Skeletal muscle tissue (tissue), 4 donors: ENCODE data around the gene RHOV. TPM values are rescaled to one million over a fixed set of nuclear protein-coding genes. Genes with fewer than 3 reads are reported as not detected.
A peak's percentile ranks its signal among the peaks of the same experiment; 100 is the strongest.

Experiments used
- H3K27ac ChIP-seq: one replicate; pipeline ENCODE4 v1.7.0; 2013; ENCODE audit warnings: mild to moderate bottlenecking, low read depth, low read length, inconsistent platforms
- H3K27me3 ChIP-seq, 3 donors: one replicate each; pipeline ENCODE4 v1.7.0; 2013; ENCODE audit warnings: low read length in 3 of 3; ENCODE audit not compliant: control insufficient read depth in 3 of 3, insufficient read depth in 3 of 3
- H3K36me3 ChIP-seq, 3 donors: one replicate each; pipeline ENCODE4 v1.7.0; 2013; ENCODE audit warnings: low read length in 3 of 3; ENCODE audit not compliant: control insufficient read depth in 3 of 3, insufficient read depth in 3 of 3
- H3K4me1 ChIP-seq, 3 donors: one replicate each; pipeline ENCODE4 v1.7.0; 2013; ENCODE audit warnings: low read length in 3 of 3, mild to moderate bottlenecking in 3 of 3; ENCODE audit not compliant: control insufficient read depth in 3 of 3, insufficient read depth in 3 of 3
- H3K4me3 ChIP-seq, 3 donors: one replicate each; pipeline ENCODE4 v1.7.0; 2013; ENCODE audit warnings: low read length in 3 of 3
- H3K9ac ChIP-seq, 3 donors: one replicate each; pipeline ENCODE4 v1.7.0; 2013; ENCODE audit warnings: low read length in 3 of 3, mild to moderate bottlenecking in 3 of 3, moderate library complexity in 2 of 3, low read depth in 1 of 3
- H3K9me3 ChIP-seq, 3 donors: one replicate each; pipeline ENCODE4 v1.7.0; 2013; ENCODE audit warnings: low read length in 3 of 3; ENCODE audit not compliant: control insufficient read depth in 3 of 3
- total RNA-seq: library from RNA; depleted of rRNA; stranded (reverse); fragments of >200 nt; gene quantifications from one replicate; pipeline ENCODE4 v1.2.3, GENCODE V29; 2014
- donor health status: Osteomylitis.

RHOV gene
- total RNA-seq, 1 donor from 2014 or later = 1.0 TPM

DNA sequence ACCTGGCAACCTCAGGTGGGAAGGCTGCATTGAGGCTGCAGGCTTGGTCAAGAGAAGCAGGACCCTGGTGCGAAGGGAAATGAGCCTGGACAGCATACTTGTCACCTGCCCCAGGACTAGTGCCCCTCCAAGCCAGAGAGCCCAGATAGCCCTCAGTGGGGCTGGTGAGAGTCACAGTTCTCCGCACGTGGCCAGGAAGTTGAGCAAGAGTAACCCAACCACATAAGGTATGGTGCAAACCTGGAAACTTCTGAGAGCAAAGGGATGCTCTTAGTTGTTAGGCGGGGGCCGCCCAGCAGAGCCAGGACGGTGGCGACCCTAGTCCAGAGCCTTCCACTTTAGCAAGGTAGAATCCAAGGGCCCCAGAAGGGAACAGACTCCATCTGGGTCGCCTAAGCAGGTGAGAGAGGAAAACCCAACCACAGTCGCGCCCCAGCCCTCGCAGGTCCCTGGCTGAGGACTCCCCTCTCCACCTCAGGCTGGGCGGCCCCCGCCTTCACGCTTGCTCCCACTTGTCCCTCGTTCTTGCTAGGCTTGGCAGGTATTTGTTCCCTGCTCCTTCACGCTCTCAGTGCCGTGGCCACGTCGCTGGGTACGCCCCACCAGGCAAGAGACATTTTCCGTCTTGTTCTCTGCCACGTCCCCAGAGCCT lies 19.1 kb upstream of the RHOV start:
- Histone ChIP-seq H3K27ac (peak overlapping the region; percentile 97), H3K4me1 (peaks cover 15 to 25% (median 15%) of the 10 kb centered on the region in 3 donors), H3K36me3 (peaks cover 7 to 10% (median 8%) of the 10 kb centered on the region in 3 donors), H3K4me3 (peak overlapping the region in 2 of 3 donors; percentile 86 to 94), H3K9ac (peak overlapping the region in 2 of 3 donors; percentile 93 to 95), H3K9me3 (no peaks in the 10 kb centered on the region), H3K27me3 (no peaks in the 10 kb centered on the region)

DNA sequence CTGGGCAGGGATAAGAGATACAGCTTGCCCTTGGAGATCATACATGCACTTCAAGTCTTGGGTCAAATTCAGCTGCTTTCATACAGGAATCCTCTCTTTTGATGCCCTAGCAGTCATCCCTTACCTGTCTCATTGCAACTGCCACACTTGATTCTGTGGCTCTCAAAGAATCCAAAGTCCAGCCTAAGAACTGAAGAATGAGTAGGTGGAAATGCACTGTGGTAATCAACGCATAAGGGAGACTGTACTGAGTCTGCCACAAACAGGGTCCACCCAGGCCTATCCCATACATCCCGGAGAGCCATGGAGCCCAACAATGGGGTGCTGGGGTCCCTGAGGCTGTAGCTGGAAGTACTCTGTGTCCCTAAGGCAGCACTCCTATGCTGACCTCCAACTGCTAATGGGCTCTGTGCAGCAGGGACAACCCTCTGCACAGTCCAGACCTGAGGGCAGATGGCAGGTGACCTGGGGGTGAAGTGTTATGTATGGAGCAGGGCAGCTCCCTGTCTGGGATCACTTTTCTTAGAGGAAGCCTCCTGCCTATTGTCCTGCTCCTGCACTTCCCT lies 18.5 kb upstream of the RHOV start:
- H3K4me1 ChIP-seq = peaks cover 15 to 25% (median 15%) of the 10 kb centered on the region in 3 donors
- no peak overlapping the region for H3K4me3 ChIP-seq

DNA sequence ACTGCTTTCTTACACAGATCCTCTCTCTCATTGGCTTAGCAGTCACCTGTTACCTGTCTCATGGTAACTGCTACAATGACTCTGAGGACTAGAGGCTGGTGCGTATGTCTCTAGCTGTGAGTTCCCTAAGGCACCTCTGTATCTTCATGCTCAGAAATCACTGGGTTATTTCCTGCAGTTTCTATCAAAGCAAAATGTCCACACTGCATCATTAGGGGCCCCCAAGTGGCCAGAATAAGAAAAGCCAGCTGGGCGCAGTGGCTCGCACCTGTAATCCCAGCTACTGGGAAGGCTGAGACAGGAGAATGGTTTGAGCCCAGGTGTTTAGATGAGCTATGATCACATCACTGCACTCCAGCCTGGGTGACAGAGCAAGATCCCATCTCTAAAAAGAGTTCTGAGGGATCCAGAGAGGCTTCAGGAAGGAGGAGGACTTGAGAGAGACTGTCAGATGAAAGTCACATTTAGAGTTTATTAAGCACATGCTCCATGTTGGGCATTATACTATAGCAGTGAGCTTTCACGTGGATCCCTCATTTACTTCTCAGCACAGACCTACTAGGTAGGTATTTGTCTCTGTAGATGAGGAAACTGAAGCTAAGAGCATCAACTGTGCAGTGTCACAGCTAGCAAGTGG lies 17.9 kb upstream of the RHOV start:
- H3K27me3 ChIP-seq = no peaks in the 10 kb centered on the region
- H3K36me3 ChIP-seq = peaks cover 7 to 10% (median 8%) of the 10 kb centered on the region in 3 donors
- peaks cover 15 to 25% (median 15%) of the 10 kb centered on the region in 3 donors for H3K4me1 ChIP-seq
- no peaks in the 10 kb centered on the region for H3K9me3 ChIP-seq
- H3K4me3 ChIP-seq = no peak overlapping the region
- no peak overlapping the region for H3K9ac ChIP-seq
- H3K27ac ChIP-seq = no peak overlapping the region

More for the DNA sequence above, 18.5 kb upstream of the RHOV start:
- H3K36me3 ChIP-seq = peaks cover 7 to 10% (median 8%) of the 10 kb centered on the region in 3 donors
- no peaks in the 10 kb centered on the region for H3K27me3 ChIP-seq
- no peak overlapping the region for H3K27ac ChIP-seq
- H3K9me3 ChIP-seq = no peaks in the 10 kb centered on the region
- no peak overlapping the region for H3K9ac ChIP-seq

DNA sequence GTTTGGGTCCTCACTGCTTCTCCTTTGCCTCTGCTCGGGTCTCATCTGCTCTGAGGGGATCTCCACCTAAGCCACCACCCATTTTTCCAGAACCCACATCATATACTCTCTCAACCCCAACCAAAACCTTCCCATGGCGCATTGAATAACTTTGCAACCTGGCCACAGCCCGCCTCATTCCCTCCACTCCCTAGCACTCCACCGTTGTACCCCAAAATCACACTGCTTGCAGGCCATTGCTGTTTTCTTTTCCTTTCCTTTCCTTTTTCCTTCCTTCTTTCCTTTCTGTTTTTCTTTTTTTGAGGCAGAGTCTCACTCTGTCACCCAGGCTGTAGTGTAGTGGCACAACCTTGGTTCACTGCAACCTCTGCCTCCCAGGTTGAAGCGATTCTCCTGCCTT lies 17.1 kb upstream of the RHOV start:
- Histone ChIP-seq H3K36me3 (peaks cover 6 to 7% (median 6%) of the 10 kb centered on the region in 3 donors), H3K9ac (no peak overlapping the region), H3K9me3 (no peaks in the 10 kb centered on the region), H3K4me1 (peaks cover 15 to 25% (median 15%) of the 10 kb centered on the region in 3 donors), H3K27ac (no peak overlapping the region), H3K27me3 (no peaks in the 10 kb centered on the region), H3K4me3 (no peak overlapping the region)

DNA sequence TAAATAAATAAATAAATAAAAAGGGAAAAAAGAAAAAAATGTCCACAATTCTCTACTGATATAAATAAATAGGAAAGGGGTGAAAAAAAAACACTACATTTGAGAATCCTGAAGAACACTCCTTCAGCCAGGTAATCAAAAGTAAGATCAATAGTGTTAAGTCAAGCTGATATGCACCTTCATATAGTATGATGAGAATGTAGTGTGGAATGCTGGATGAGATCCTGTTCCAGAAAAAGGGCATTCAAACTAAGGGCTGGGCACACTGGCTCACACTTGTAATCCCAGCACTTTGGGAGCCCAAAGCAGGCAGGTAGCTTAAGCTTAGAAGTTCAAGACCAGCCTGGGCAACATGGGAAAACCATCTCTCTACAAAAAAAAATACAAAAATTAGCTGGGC lies 15.1 kb upstream of the RHOV start:
- no peaks in the 10 kb centered on the region for H3K27me3 ChIP-seq
- H3K4me3 ChIP-seq = no peak overlapping the region
- peaks cover 7 to 8% (median 7%) of the 10 kb centered on the region in 3 donors for H3K4me1 ChIP-seq
- H3K36me3 ChIP-seq = no peaks in the 10 kb centered on the region
- no peak overlapping the region for H3K27ac ChIP-seq
- no peaks in the 10 kb centered on the region for H3K9me3 ChIP-seq
- H3K9ac ChIP-seq = no peak overlapping the region

DNA sequence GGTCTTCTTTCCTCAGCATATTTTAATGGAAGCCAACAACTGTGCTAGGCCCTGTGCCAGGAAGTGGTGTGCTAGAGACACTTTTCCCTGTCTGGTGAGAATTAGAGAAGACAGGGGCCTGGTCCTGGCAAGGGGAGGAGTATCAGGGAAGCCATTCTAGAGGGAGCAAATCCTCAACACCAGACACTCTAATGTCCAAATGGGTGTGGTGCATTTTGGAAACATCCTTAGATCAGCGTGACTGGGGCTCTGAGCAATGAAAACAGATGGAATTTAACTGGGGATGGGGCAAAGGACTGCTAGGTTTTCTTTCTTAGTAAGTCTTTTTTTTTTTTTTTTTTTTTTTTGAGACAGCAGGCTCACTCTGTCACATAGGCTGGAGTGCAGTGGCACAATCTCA lies 12.6 kb upstream of the RHOV start:
- Histone ChIP-seq H3K27ac (no peak overlapping the region), H3K4me3 (no peak overlapping the region), H3K27me3 (no peaks in the 10 kb centered on the region), H3K4me1 (no peaks in the 10 kb centered on the region), H3K9ac (no peak overlapping the region), H3K36me3 (no peaks in the 10 kb centered on the region), H3K9me3 (no peaks in the 10 kb centered on the region)

DNA sequence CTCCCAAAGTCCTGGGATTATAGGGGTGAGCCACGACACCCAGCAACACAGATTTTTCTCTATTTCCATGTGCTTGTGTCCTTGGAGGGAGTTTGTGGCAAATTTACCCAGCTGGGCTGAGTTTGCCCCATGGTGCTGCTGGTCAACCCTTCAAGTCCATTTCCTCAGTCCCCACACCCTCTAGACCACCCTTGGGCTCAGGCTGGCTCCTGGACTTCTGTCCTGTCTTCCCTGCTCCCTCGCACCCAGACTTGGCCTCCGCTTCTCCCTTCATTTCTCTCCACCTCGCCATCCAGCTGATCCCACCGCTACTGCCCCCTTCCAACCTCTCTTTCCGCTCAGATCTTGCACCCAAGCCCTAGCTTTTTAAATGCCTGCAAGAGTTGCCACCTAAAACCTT lies 7.3 kb upstream of the RHOV start:
- no peaks in the 10 kb centered on the region for H3K9me3 ChIP-seq
- no peaks in the 10 kb centered on the region for H3K36me3 ChIP-seq
- H3K4me1 ChIP-seq = no peaks in the 10 kb centered on the region
- no peak overlapping the region for H3K27ac ChIP-seq
- H3K9ac ChIP-seq = no peak overlapping the region
- H3K4me3 ChIP-seq = no peak overlapping the region
- no peaks in the 10 kb centered on the region for H3K27me3 ChIP-seq

DNA sequence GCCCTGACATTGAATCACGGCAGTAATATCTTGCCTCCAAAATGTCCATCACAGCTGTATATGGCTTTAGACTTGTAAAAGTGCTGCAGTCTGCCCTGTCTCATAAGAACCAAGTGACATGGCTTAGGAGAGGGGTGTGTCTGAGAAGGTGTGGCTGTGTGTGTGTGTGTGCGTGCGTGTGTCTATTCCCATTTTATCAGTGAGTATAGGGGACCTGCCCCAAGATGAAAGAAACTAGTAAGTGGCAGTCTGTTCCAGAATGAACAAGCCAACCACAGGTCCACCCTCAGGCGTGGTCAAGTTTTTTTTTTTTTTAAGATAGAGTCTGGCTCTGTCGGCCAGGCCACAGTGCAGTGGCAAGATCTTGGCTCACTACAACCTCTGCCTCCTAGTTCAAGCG lies 5.6 kb upstream of the RHOV start:
- H3K4me1 ChIP-seq = no peaks in the 10 kb centered on the region
- no peak overlapping the region for H3K27ac ChIP-seq

DNA sequence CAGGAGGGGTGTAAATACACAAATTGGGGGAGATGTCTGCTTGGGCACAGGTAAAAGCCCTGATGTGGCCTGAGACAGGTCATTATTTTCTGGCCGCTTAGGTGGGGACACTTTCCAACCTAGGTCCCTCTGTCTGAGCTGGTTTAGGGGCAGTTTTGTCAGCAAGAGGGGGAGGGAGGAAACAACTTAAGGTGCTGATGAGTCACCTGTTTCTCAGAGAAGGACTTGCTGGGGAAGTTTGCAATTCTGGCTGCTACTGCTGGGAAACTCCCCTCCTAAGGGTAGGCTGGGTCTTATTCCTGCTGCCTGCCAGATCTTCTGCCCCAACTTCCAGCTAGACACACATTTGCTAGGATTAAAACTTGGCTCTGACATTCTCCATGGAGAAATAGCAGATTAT lies 4.8 kb upstream of the RHOV start:
- Histone ChIP-seq H3K9me3 (no peaks in the 10 kb centered on the region), H3K27me3 (peaks cover 0 to under 1% (median 0%) of the 10 kb centered on the region in 3 donors), H3K36me3 (no peaks in the 10 kb centered on the region), H3K4me1 (peaks cover 0 to 3% (median under 1%) of the 10 kb centered on the region in 3 donors), H3K4me3 (no peak overlapping the region), H3K9ac (no peak overlapping the region), H3K27ac (no peak overlapping the region)

More for the DNA sequence above, 5.6 kb upstream of the RHOV start:
- H3K4me3 ChIP-seq = no peak overlapping the region
- H3K9me3 ChIP-seq = no peaks in the 10 kb centered on the region
- no peak overlapping the region for H3K9ac ChIP-seq
- no peaks in the 10 kb centered on the region for H3K36me3 ChIP-seq
- H3K27me3 ChIP-seq = no peaks in the 10 kb centered on the region

DNA sequence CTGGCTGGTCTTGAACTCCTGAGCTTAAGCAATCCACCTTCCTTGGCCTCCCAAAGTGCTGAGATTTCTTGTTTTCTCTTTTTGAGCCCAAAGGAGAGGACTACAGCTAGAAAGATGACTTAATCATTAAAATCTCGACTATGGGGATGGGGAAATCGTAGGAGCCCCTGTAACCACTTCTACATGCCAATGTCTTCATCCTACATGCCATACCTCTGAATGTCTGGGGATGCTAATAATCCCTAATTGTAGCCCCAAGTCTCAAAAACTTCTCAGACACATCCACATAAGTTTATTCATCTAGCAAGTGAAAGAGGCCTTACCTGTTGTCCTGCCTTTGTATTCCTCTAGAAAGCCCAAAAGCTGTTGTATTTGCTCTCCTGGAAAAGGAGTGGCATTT lies 3.7 kb upstream of the RHOV start:
- H3K27me3 ChIP-seq = peaks cover 8 to 11% (median 11%) of the 10 kb centered on the region in 3 donors

More for the DNA sequence above, 3.7 kb upstream of the RHOV start:
- Histone ChIP-seq H3K36me3 (no peaks in the 10 kb centered on the region), H3K9ac (no peak overlapping the region), H3K4me3 (no peak overlapping the region), H3K27ac (no peak overlapping the region), H3K4me1 (peaks cover 6 to 8% (median 7%) of the 10 kb centered on the region in 3 donors), H3K9me3 (no peaks in the 10 kb centered on the region)
